Adrenal gland (tissue), 12 donors: ENCODE results near the gene UBR1. TPM values are rescaled to one million over a fixed set of nuclear protein-coding genes. Genes with fewer than 3 reads are reported as not detected.

Source experiments
- polyA plus RNA-seq, 3 donors: library from polyadenylated mRNA; stranded (reverse); fragments of 200-250 nt in 2 of 3; fragments of 350-450 nt in 1 of 3; fragmentation: Illumina TruSeq in 1 of 3; extraction: RNeasy Lipid Tissue Mini Kit (QIAGEN cat#74804) in 1 of 3; gene quantifications; one replicate each; pipeline ENCODE4 v1.2.3, GENCODE V29; 2013 to 2014
- small RNA-seq, 2 donors: library from RNA; depleted of rRNA; stranded (forward); fragments of <200 nt; gene quantifications; one replicate each; pipeline ENCODE3, GENCODE V24; 2016
- total RNA-seq, 9 donors: library from RNA; depleted of rRNA in 4 of 9; stranded (reverse); fragments of >200 nt in 4 of 9; fragments of 120-200 nt in 1 of 9; fragmentation: NEBNext Ultra II Directional in 1 of 9; extraction: Animal tissue kit (Norgen Biotek cat#: 25700) in 1 of 9; gene quantifications; one replicate each; pipeline versions ENCODE4 v1.1.0 to v1.2.4, GENCODE V29; 2013 to 2023
- donor health status: healthy with polysubstance abuse.
- donor health status: Bipolar disorder and iron deficiency.
- donor health status: DM: yes; HTN: yes; CAD: no.
- donor health status: DM: no; HTN: no; CAD: no.
- donor health status: DM: no; HTN: no; CAD: no.
- donor health status: DM: yes; HTN: yes; CAD: no.

Gene UBR1
- total and polyA plus RNA-seq, 12 donors: 3.9 to 37.9 (median 21.6) TPM

Small RNAs within 50 kb of the gene (small RNA-seq; reads per million reads assigned to genes)
- gene AC068724.2: 0 reads per million in 2 donors

Other genes with a start within 250 kb of the UBR1 start
- gene TTBK2, start 185.3 kb downstream of the UBR1 start, total RNA-seq: 10 to 100 TPM; 13.8 to 46.6 (median 21.2) TPM
- gene TTBK2, start 185.3 kb downstream of the UBR1 start, polyA plus RNA-seq: 10 to 100 TPM in 1 of 3 donors, 1 to 10 TPM in 2; 3.8 to 10.5 (median 6.6) TPM
- 10 to 100 TPM; 11.3 to 25.9 (median 18.4) TPM for gene TMEM62, start 27.5 kb upstream of the UBR1 start, total RNA-seq
- gene TMEM62, start 27.5 kb upstream of the UBR1 start, polyA plus RNA-seq: 10 to 100 TPM; 17.5 to 21.9 (median 18.4) TPM
- gene CCNDBP1, start 79.4 kb upstream of the UBR1 start, total RNA-seq: 100 to 1,000 TPM in 2 of 9 donors, 10 to 100 TPM in 7; 66.0 to 160 (median 91.2) TPM
- 100 to 1,000 TPM in 1 of 3 donors, 10 to 100 TPM in 2; 34.1 to 106 (median 35.4) TPM for gene CCNDBP1, start 79.4 kb upstream of the UBR1 start, polyA plus RNA-seq
- gene EPB42, start 115.0 kb upstream of the UBR1 start, total RNA-seq: 1 to 10 TPM in 1 of 9 donors, under 1 TPM in 1, not detected in 7; 0.45 to 4.7 TPM
- under 1 TPM in 1 of 3 donors, not detected in 2; 0.10 TPM for gene EPB42, start 115.0 kb upstream of the UBR1 start, polyA plus RNA-seq
- gene TGM5, start 160.9 kb upstream of the UBR1 start, total RNA-seq: under 1 TPM in 2 of 9 donors, not detected in 7; 0.14 TPM
- under 1 TPM in 1 of 3 donors, not detected in 2; 0.13 TPM for gene TGM5, start 160.9 kb upstream of the UBR1 start, polyA plus RNA-seq
- not detected for gene TGM7, start 196.2 kb upstream of the UBR1 start, total RNA-seq
- not detected for gene TGM7, start 196.2 kb upstream of the UBR1 start, polyA plus RNA-seq
- 10 to 100 TPM in 3 of 9 donors, 1 to 10 TPM in 6; 5.6 to 14.0 (median 9.5) TPM for gene LCMT2, start 224.5 kb upstream of the UBR1 start, total RNA-seq
- gene LCMT2, start 224.5 kb upstream of the UBR1 start, polyA plus RNA-seq: 10 to 100 TPM in 1 of 3 donors, 1 to 10 TPM in 2; 2.3 to 11.9 (median 2.8) TPM